Suprapubic skin (tissue), 3 donors: ENCODE measurements around the gene PIAS1.

Experiments
- CTCF ChIP-seq, 2 donors: fragments of 200-600 bp in 1 of 2; fragments of 450-650 bp in 1 of 2; sonication (generic) in 1 of 2; IDR thresholded peaks; one replicate each; pipeline ENCODE4 v1.5.1; 2016 to 2019; ENCODE audit warnings: antibody characterized with exemption in 2 of 2, mild to moderate bottlenecking in 1 of 2, moderate library complexity in 1 of 2
- EP300 ChIP-seq: sonication (generic); formaldehyde crosslinking; IDR thresholded peaks from one replicate; pipeline ENCODE4 v1.6.1; 2017; ENCODE audit warnings: antibody characterized with exemption

GRCh38 chr15:68234060-68234459 lies 179.9 kb downstream of the PIAS1 start:
- TF ChIP-seq CTCF (IDR thresholded peaks at IDR 0.05): no peak
- TF ChIP-seq EP300: no peak
